Neural cell (in vitro differentiated cells): ENCODE measurements around the gene HCAR1. TPM values are rescaled to one million over a fixed set of nuclear protein-coding genes. Genes with fewer than 3 reads are reported as not detected.

Experiments
- H2AFZ ChIP-seq: fragments of 200-600, 300-800 bp; sonication (generic), shearing (Covaris generic); 2 replicates; pipeline ENCODE4 v1.6.0; 2014; ENCODE audit warnings: low read depth, mild to moderate bottlenecking, antibody characterized with exemption, low read length, moderate library complexity
- H3F3A ChIP-seq: fragments of 200-600 bp; shearing (Covaris generic); 2 replicates; pipeline ENCODE4 v1.6.1; 2016; ENCODE audit warnings: mild to moderate bottlenecking, moderate library complexity, mixed read lengths, antibody characterized with exemption, low read length; ENCODE audit not compliant: insufficient read depth, poor library complexity, severe bottlenecking
- H3K27ac ChIP-seq: fragments of 200-600, 300-800 bp; sonication (generic), shearing (Covaris generic); 2 replicates; pipeline ENCODE4 v1.5.1; 2014; ENCODE audit warnings: mild to moderate bottlenecking, low read length, moderate library complexity
- H3K27me3 ChIP-seq: fragments of 300-800, 200-600 bp; sonication (generic), shearing (Covaris generic); 2 replicates; pipeline ENCODE4 v1.6.0; 2014; ENCODE audit warnings: mild to moderate bottlenecking, low read depth, low read length, moderate library complexity; ENCODE audit not compliant: insufficient read depth
- H3K36me3 ChIP-seq: fragments of 300-800, 200-600 bp; sonication (generic), shearing (Covaris generic); 2 replicates; pipeline ENCODE4 v1.5.1; 2014; ENCODE audit warnings: mild to moderate bottlenecking, antibody characterized with exemption, low read length, moderate library complexity; ENCODE audit not compliant: insufficient read depth
- H3K4me2 ChIP-seq: fragments of 300-800, 200-600 bp; sonication (generic), shearing (Covaris generic); 2 replicates; pipeline ENCODE4 v1.6.0; 2014; ENCODE audit warnings: mild to moderate bottlenecking, low read length
- H3K4me3 ChIP-seq: fragments of 300-800, 200-600 bp; sonication (generic), shearing (Covaris generic); 2 replicates; pipeline ENCODE4 v1.5.1; 2014; ENCODE audit warnings: mild to moderate bottlenecking, low read length, moderate library complexity
- H3K79me2 ChIP-seq: fragments of 200-600 bp; shearing (Covaris generic); replicated peaks from 2 replicates; pipeline ENCODE4 v1.6.0; 2014; ENCODE audit warnings: mild to moderate bottlenecking, low read length, moderate library complexity; ENCODE audit not compliant: insufficient read depth
- H3K9ac ChIP-seq: fragments of 300-800, 200-600 bp; sonication (generic), shearing (Covaris generic); 2 replicates; pipeline ENCODE4 v1.6.1; 2016; ENCODE audit warnings: mild to moderate bottlenecking, low read length, mixed read lengths
- H3K9me2 ChIP-seq: fragments of 200-600 bp; shearing (Covaris generic); 2 replicates; pipeline ENCODE4 v1.6.1; 2016; ENCODE audit warnings: mild to moderate bottlenecking, low read length, mixed read lengths; ENCODE audit not compliant: insufficient read depth
- H3K9me3 ChIP-seq: fragments of 200-600, 300-800 bp; sonication (generic), shearing (Covaris generic); 2 replicates; pipeline ENCODE4 v1.6.1; 2016; ENCODE audit warnings: mild to moderate bottlenecking, mixed run types, low read length, moderate library complexity, mixed read lengths
- H4K20me1 ChIP-seq: fragments of 200-600 bp; shearing (Covaris generic); 2 replicates; pipeline ENCODE4 v1.6.1; 2016; ENCODE audit warnings: mild to moderate bottlenecking, mixed run types; ENCODE audit not compliant: insufficient read depth
- EP300 ChIP-seq: fragments of 450-650 bp; conservative IDR thresholded peaks from 2 replicates; pipeline ENCODE4 v1.6.1; 2014; ENCODE audit warnings: antibody characterized with exemption, mild to moderate bottlenecking, moderate library complexity; ENCODE audit not compliant: poor library complexity, severe bottlenecking
- EZH2 ChIP-seq: fragments of 200-600, 300-800 bp; shearing (Covaris generic), sonication (generic); IDR thresholded peaks from 2 replicates; pipeline ENCODE4 v1.6.1; 2014; ENCODE audit warnings: antibody characterized with exemption, low read length, borderline replicate concordance, mild to moderate bottlenecking; ENCODE audit not compliant: insufficient read depth, poor library complexity, severe bottlenecking
- MXI1 ChIP-seq: fragments of 450-650 bp; conservative IDR thresholded peaks from 2 replicates; pipeline ENCODE4 v1.6.1; 2014; ENCODE audit warnings: antibody characterized with exemption, mild to moderate bottlenecking; ENCODE audit not compliant: poor library complexity, severe bottlenecking
- POLR2AphosphoS5 ChIP-seq: IDR thresholded peaks from 2 replicates; pipeline ENCODE4 v1.6.1; 2012
- RAD21 ChIP-seq: fragments of 450-650 bp; conservative IDR thresholded peaks from 2 replicates; pipeline ENCODE4 v1.6.1; 2014; ENCODE audit warnings: antibody characterized with exemption, mild to moderate bottlenecking, moderate library complexity
- REST ChIP-seq: IDR thresholded peaks from 2 replicates; pipeline ENCODE4 v1.6.1; 2012; ENCODE audit warnings: borderline replicate concordance
- SMC3 ChIP-seq: fragments of 450-650 bp; conservative IDR thresholded peaks from 2 replicates; pipeline ENCODE4 v1.6.1; 2014; ENCODE audit warnings: antibody characterized with exemption, mild to moderate bottlenecking, moderate library complexity; ENCODE audit not compliant: poor library complexity
- TAF1 ChIP-seq: IDR thresholded peaks from 2 replicates; pipeline ENCODE4 v1.6.1; 2012; ENCODE audit warnings: low read depth
- polyA minus RNA-seq: library from RNA; depleted of rRNA, polyadenylated mRNA; stranded (reverse); fragments of >200 nt; gene quantifications from 2 replicates; pipeline ENCODE4 v1.2.3, GENCODE V29; 2014
- polyA plus RNA-seq: library from polyadenylated mRNA; depleted of rRNA; stranded (reverse); fragments of >200 nt; gene quantifications from 2 replicates; pipeline ENCODE4 v1.2.3, GENCODE V29; 2014
- TF ChIP-seq, protein P1 (sequence below): fragments of 450-650 bp; IDR thresholded peaks from 2 replicates; pipeline ENCODE4 v1.5.1; 2014; ENCODE audit warnings: antibody characterized with exemption, mild to moderate bottlenecking, moderate library complexity; ENCODE audit not compliant: poor library complexity, severe bottlenecking

The HCAR1 gene
- polyA plus RNA-seq (not detected in 2 replicates), polyA minus RNA-seq (not detected in 2 replicates)

- TF ChIP-seq, protein P1, sequence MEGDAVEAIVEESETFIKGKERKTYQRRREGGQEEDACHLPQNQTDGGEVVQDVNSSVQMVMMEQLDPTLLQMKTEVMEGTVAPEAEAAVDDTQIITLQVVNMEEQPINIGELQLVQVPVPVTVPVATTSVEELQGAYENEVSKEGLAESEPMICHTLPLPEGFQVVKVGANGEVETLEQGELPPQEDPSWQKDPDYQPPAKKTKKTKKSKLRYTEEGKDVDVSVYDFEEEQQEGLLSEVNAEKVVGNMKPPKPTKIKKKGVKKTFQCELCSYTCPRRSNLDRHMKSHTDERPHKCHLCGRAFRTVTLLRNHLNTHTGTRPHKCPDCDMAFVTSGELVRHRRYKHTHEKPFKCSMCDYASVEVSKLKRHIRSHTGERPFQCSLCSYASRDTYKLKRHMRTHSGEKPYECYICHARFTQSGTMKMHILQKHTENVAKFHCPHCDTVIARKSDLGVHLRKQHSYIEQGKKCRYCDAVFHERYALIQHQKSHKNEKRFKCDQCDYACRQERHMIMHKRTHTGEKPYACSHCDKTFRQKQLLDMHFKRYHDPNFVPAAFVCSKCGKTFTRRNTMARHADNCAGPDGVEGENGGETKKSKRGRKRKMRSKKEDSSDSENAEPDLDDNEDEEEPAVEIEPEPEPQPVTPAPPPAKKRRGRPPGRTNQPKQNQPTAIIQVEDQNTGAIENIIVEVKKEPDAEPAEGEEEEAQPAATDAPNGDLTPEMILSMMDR: no peak
- TF ChIP-seq MXI1 (no peak), POLR2AphosphoS5 (no peak), RAD21 (no peak), TAF1 (no peak), REST (no peak), SMC3 (no peak)
- no peak within 1 kb of the TSS for H2AFZ ChIP-seq
These were observed at the start of gene HCAR1 for GRCh38 chr12:122730215-122731014. TSS of gene HCAR1 (minus strand) at chr12:122730844. CDS start at chr12:122730339, 505 bp downstream.

GRCh38 chr12:122757568-122757967 lies 26.9 kb upstream of the HCAR1 start:
- H3F3A ChIP-seq: peaks cover 3% of the 10 kb centered on the region
- H3K27ac ChIP-seq: no peak overlapping the region
- TF ChIP-seq EP300 (no peak), REST (no peak), POLR2AphosphoS5 (no peak), SMC3 (no peak), MXI1 (no peak), EZH2 (no peak), RAD21 (no peak), TAF1 (no peak)
- TF ChIP-seq, protein P1: no peak
- H4K20me1 ChIP-seq: no peaks in the 10 kb centered on the region
- H3K4me3 ChIP-seq: no peak overlapping the region
- no peaks in the 10 kb centered on the region for H3K9me3 ChIP-seq
- H3K4me2 ChIP-seq: no peak overlapping the region
- no peak overlapping the region for H2AFZ ChIP-seq
- H3K9me2 ChIP-seq: no peaks in the 10 kb centered on the region
- H3K36me3 ChIP-seq: no peaks in the 10 kb centered on the region
- H3K9ac ChIP-seq: no peak overlapping the region
- no peaks in the 10 kb centered on the region for H3K27me3 ChIP-seq
- H3K79me2 ChIP-seq: peaks cover 23% of the 10 kb centered on the region

More at GRCh38 chr12:122730215-122731014, at the start of gene HCAR1:
- no peaks in the 10 kb centered on the region for H4K20me1 ChIP-seq
- no peaks in the 10 kb centered on the region for H3K9me2 ChIP-seq
- no peaks in the 10 kb centered on the region for H3K36me3 ChIP-seq
- H3K27ac ChIP-seq: no peak within 1 kb of the TSS
- H3K9me3 ChIP-seq: no peaks in the 10 kb centered on the region
- H3K4me3 ChIP-seq: no peak within 1 kb of the TSS
- no peak within 1 kb of the TSS for H3K4me2 ChIP-seq
- no peaks in the 10 kb centered on the region for H3K79me2 ChIP-seq
- H3K27me3 ChIP-seq: no peaks in the 10 kb centered on the region
- H3K9ac ChIP-seq: no peak within 1 kb of the TSS
- no peaks in the 10 kb centered on the region for H3F3A ChIP-seq
